ENCODE results near the gene CD55. TPM values are rescaled to one million over a fixed set of nuclear protein-coding genes. Genes with fewer than 3 reads are reported as not detected.

Gene CD55
- total RNA-seq, 1 donor from 2014 or later = 60.4 TPM

GRCh38 chr1:207321790-207322645, 540 bp downstream of the CD55 start:
- Histone ChIP-seq H3K9me3 (replicated peaks) (no peaks in the 10 kb centered on the region), H3K36me3 (peaks cover 33% of the 10 kb centered on the region), H3K27me3 (ENCODE audit: low read depth) (no peaks in the 10 kb centered on the region), H3K4me3 (peak overlapping the region; percentile 90), H3K4me1 (peaks cover 48% of the 10 kb centered on the region), H3K27ac (replicated peaks) (peak overlapping the region; percentile 98)
- intact Hi-C loops (cut with micrococcal nuclease) = no loop called here
- no peak for DNase-seq
- TF ChIP-seq CTCF (IDR thresholded peaks at IDR 0.05; ENCODE audit: borderline replicate concordance) = no peak

DNA sequence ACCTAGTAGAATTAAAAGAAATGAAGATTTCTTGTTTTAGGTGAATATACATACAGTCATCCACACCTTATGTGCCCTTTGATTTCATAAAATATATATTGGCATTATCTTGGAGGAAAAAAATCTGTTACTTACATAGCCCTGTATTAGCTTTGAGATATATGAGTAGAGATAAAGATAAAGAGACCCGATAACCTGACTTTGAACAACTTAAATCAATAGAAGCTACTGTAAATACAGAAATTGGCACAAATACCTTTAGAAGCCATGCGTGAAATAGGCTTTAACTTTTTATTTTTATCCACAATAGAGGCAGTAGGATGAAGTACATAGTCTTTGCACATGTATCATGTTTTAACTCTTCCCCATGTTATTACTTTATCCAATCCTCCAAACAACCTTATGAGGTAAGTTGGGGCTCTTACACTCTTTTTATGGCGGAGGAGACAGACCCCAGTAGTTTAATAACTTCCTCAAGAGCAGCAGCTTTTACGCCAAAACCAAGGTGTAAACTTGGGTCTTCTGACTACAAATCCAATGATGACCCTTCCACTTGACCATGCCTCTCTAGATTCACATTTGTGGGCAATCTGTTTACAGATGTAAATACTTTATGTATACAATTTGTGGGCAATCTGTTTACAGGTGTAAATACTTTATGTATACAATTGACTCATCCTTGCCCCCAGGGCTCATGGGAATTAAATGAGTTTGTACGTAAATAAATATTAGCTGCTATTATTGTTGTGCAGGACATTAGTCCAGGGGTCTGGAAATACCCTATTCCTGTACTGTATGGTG, 2.1 kb downstream of the CD55 start:
- H3K4me3 ChIP-seq = peak overlapping the region; percentile 90
- no peaks in the 10 kb centered on the region for H3K27me3 ChIP-seq (ENCODE audit: low read depth)
- no peak overlapping the region for H3K27ac ChIP-seq (replicated peaks)
- H3K9me3 ChIP-seq (replicated peaks) = no peaks in the 10 kb centered on the region
- no peak for DNase-seq
- peaks cover 36% of the 10 kb centered on the region for H3K4me1 ChIP-seq
- H3K36me3 ChIP-seq = peaks cover 49% of the 10 kb centered on the region
- intact Hi-C loops (cut with micrococcal nuclease) = no loop called here
- no peak for TF ChIP-seq CTCF (IDR thresholded peaks at IDR 0.05; ENCODE audit: borderline replicate concordance)

- H3K27ac ChIP-seq (replicated peaks) = no peak overlapping the region
- H3K4me3 ChIP-seq = no peak overlapping the region
- no peak for DNase-seq
- H3K4me1 ChIP-seq = peaks cover 16% of the 10 kb centered on the region
- no peak for TF ChIP-seq CTCF (IDR thresholded peaks at IDR 0.05; ENCODE audit: borderline replicate concordance)
- H3K27me3 ChIP-seq (ENCODE audit: low read depth) = no peaks in the 10 kb centered on the region
- peaks cover 93% of the 10 kb centered on the region for H3K36me3 ChIP-seq
- no peaks in the 10 kb centered on the region for H3K9me3 ChIP-seq (replicated peaks)
- intact Hi-C loops (cut with micrococcal nuclease) = no loop called here
These were observed 6.5 kb downstream of the CD55 start for GRCh38 chr1:207328004-207328403.

GRCh38 chr1:207328908-207329440, 7.5 kb downstream of the CD55 start:
- no peak for DNase-seq
- no peak overlapping the region for H3K4me3 ChIP-seq
- intact Hi-C loops (cut with micrococcal nuclease) = no loop called here
- no peak for TF ChIP-seq CTCF (IDR thresholded peaks at IDR 0.05; ENCODE audit: borderline replicate concordance)
- H3K4me1 ChIP-seq = peaks cover 6% of the 10 kb centered on the region
- no peaks in the 10 kb centered on the region for H3K27me3 ChIP-seq (ENCODE audit: low read depth)
- H3K36me3 ChIP-seq = peaks cover 100% of the 10 kb centered on the region
- H3K9me3 ChIP-seq (replicated peaks) = peaks cover 4% of the 10 kb centered on the region
- H3K27ac ChIP-seq (replicated peaks) = no peak overlapping the region

GRCh38 chr1:207329469-207329868, 8.0 kb downstream of the CD55 start:
- H3K27ac ChIP-seq (replicated peaks) = no peak overlapping the region
- no peak for DNase-seq
- H3K4me3 ChIP-seq = no peak overlapping the region
- no peak for TF ChIP-seq CTCF (IDR thresholded peaks at IDR 0.05; ENCODE audit: borderline replicate concordance)
- peaks cover 7% of the 10 kb centered on the region for H3K9me3 ChIP-seq (replicated peaks)
- H3K4me1 ChIP-seq = peaks cover 2% of the 10 kb centered on the region
- H3K27me3 ChIP-seq (ENCODE audit: low read depth) = no peaks in the 10 kb centered on the region
- H3K36me3 ChIP-seq = peaks cover 100% of the 10 kb centered on the region
- intact Hi-C loops (cut with micrococcal nuclease) = no loop called here
